HG03280 (cell line): ENCODE results near the gene ITIH5.

Source experiments
- ATAC-seq: cut with Tn5 transposase; IDR thresholded peaks from one replicate; pipeline ENCODE4 v1.9.1; 2021; ENCODE audit warnings: mild to moderate bottlenecking, moderate library complexity; ENCODE audit not compliant: unreplicated experiment

The ITIH5 gene

GRCh38 chr10:7589748-7590147 is 77.0 kb downstream of the ITIH5 start:
- no peak for ATAC-seq

DNA sequence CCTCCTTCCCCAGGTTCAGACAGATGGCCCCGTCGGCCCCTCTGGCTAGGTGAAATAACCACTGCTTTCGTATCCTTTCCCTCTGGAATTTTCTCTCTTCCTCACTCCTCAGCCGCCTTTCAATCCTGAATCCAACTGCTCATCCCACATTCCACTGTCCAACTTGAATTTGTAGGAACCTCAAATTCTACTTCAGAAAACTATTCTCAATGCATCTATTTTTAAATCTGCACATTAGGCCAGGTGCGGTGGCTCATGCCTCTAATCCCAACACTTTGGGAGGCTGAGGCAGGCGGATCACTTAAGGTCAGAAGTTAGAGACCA is 78.9 kb downstream of the ITIH5 start:
- no peak for ATAC-seq

- no peak for ATAC-seq
Observed at GRCh38 chr10:7587168-7587864, 79.5 kb downstream of the ITIH5 start.

- no peak for ATAC-seq
Observed at GRCh38 chr10:7585228-7585627, 81.5 kb downstream of the ITIH5 start.

DNA sequence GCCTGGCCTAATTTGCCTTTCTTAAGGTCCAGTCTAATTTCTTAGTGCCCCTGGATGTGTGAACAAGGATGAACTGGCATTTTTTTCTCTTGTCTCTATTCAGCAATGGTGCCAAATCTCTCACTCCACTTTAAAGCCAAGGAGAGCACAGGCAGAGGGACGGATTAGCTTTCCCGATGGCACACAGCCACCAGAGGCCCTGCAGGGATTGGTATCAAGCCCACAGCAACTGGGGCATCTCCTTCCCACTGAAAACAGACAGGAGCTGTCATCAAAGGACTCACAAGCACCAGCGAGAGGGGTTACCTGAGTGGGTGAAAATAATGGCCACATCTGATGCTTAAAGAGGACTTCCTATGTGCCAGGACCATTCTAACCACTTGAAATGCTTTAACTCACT is 83.1 kb downstream of the ITIH5 start:
- ATAC-seq, result no peak

DNA sequence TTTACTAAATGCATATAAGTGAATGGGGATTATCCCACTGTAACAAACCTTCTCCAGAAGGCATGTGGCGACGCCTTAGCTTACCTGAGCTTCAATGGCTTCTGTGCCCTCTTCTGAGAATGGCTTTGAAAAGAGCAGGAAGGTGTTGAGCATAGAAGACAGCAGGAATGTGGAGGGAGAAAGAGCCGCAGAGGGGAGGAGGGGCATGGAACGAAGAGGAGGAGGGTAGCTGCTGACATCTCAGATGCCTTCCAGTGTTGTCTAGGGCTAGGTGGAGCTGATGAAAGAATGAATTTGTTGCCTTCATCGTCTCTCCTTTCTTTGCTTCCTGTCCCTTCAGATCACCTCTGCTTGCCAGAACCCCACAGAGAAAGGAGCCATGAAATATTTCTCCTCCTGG is 86.2 kb downstream of the ITIH5 start:
- ATAC-seq, result no peak

DNA sequence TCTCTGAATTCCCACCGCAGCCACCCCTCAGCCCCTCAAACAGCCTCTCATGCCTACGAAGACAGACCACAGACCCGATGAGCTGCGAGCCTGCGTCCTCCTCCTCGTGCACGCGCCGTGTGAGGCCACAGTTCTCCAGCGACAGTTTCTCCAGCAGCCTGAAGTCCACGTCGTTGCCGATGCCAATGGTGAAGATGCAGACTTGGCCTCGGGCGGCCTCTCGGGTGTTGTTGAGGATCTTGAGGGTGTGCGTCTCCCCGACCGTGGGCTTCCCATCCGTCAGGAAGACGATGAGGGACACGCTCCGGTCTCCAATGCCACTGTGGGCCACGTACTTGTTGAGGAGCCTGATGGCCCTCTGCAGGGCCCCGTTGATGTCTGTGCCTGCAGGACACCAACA is 87.1 kb downstream of the ITIH5 start:
- ATAC-seq, result no peak

GRCh38 chr10:7577579-7577978 is 89.2 kb downstream of the ITIH5 start:
- no peak for ATAC-seq

DNA sequence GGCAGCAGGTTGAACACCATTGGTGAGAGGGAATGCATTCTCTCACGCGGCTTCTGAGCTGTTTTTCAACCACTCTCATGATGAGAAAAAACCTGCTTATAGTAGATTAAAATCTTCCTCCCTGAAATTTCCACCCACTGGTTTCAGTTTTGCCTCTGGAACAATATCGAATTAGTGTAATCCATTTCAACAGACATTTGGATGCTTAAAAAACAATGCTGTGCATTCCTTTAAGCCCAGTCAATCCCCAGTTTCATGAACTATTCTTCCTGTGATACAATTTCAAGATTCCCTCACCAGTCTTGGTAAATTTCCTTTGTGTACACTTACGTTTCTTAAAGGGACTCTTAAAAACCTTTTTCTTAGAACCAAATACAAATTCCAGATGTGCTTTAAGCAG is 89.6 kb downstream of the ITIH5 start:
- ATAC-seq, result no peak

GRCh38 chr10:7576340-7576739 is 90.4 kb downstream of the ITIH5 start:
- no peak for ATAC-seq

DNA sequence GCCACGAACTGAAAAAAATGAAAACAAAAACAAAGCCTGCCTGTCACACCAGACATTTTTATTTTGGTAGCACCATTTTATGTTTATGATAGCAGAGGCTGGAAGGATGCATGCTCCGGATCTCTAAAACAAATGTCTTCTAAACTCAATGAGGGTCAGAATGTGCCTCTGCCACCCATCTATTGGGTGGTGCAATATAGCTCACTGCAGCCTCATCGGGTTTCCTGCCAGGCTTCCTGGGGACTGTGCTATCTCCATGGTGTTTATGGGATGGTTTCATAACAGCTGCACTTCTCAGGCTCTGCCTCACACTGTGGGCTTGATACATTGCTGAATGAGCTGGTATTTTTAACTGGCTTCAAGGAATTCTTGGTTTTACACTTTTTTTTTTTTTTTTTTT is 94.4 kb downstream of the ITIH5 start:
- ATAC-seq, result no peak

DNA sequence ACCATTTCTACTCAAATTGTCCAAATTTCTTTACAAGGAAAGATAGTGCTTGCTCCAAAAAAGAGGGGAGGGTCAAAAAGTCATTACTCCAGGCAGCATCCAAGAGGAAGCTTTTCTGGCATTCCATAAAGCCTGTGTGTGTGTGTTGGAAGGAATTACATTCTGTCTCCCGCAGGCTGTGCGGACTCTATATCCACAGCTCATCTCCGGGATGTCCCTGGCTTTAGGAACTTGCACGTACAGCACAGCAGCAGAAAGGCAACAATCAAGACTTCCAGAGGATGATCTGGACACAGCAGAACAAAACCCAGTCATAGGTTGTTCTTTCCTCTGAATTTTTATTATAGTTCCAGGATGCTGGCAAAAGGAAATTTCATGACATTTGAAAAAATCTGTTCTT is 94.8 kb downstream of the ITIH5 start:
- ATAC-seq, result no peak

DNA sequence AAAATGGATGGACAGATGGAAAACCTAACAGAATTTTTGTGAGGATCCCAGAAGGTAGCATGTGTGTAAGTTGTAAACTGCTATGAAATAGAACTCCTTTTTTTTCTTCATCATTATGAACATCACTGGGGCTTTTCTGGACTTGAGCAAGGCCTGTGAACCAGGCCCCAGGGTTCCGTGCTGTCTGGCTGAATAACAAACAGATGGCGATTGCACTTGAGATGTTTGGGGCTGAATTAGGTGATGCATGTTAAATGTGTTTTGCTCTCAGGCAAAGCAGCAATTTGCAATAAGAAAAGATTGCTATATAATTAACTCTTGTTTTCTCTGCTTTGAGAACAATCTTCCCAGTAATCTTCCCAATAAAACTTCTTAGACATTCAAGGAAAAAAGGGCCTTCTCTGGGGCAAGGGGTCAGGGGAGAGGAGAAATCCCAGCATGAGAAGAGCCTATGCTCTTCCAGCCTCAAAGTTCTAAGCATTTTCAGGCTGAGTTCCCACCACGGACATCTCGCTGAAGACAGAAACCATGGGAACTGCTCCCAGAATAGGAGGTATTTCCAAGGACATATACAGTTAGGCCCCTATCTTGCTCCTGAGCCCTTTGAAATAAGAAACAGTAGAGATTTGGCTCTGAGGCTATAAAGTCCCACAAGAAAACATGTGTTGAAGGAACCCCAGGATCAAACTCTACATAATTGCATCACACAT is 98.7 kb downstream of the ITIH5 start:
- ATAC-seq, result no peak

DNA sequence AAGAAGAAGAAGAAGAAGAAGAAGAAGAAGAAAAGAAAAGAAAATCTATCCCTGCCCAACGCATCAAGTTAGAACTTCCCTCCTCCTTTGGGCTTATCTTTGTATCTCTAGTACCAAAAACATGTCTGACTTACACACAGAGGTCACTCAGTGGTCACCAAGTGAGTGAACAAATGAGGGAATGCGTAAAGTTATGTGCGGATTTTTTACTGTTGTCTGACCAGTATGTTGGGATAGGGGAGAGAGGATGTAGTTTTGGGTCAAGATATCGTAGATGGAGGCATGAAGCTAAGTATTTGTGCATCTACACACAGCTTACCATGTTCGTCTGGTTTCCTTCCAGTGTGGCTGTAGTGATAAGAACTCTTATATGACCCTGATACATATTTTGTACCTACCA is 99.9 kb downstream of the ITIH5 start:
- ATAC-seq, result no peak

DNA sequence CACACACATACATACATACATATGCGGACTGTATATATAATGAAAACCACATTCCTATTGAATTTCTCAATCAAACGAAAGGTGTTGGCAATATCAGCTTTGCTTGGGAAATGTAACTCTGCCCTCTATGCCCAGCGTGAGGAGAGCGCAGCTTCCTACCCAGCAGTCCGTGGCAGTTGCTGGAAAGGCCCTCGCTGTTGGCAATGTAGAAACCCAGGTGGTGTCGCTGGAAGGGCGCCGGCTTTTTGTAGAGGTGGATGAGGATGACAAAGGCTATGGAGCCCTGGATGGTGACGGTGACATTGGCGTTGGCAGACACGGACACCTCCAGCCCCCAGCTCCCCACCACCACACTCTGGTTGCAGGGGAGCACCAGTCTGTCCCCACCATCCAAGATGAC is 100.9 kb downstream of the ITIH5 start:
- ATAC-seq, result no peak

GRCh38 chr10:7563770-7564169 is 103.0 kb downstream of the ITIH5 start:
- ATAC-seq, result no peak

DNA sequence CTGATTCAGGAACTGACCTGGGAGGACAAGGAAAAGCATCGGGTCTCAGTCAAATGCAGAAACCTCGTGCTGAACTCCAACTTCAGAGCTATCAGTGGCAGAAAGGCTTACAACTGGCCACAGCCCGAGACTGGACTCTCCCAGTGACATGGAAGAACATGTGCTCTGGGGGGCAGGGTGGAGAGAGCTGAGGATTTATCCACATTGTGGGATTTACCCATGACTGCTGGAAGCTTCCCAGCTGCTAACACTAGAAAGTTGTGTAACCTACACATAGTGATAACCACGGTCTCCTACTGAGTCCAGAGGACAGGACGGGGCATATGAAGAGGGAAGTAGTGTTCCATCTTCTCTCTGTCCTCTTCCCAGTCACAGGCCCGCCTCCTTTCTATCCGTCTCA is 103.4 kb downstream of the ITIH5 start:
- no peak for ATAC-seq

DNA sequence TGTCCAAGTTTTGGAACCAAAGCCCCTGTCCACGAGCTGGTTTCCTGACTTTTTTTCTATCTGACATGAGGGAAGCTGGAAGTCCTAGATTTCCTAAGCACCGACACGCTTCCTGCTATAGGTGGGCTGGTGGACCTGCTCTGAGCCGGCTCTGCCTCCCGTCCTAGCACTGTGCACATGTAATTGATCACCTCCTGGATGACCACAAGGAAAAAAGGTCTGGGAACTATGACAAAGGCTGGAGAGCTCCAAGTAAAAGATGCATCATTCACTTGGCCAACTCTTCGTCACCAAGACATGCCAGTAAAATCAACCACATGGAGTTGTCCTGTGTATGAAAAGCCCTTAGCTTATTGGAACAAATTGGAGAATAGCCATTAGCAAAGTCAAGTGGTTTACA is 104.8 kb downstream of the ITIH5 start:
- no peak for ATAC-seq

DNA sequence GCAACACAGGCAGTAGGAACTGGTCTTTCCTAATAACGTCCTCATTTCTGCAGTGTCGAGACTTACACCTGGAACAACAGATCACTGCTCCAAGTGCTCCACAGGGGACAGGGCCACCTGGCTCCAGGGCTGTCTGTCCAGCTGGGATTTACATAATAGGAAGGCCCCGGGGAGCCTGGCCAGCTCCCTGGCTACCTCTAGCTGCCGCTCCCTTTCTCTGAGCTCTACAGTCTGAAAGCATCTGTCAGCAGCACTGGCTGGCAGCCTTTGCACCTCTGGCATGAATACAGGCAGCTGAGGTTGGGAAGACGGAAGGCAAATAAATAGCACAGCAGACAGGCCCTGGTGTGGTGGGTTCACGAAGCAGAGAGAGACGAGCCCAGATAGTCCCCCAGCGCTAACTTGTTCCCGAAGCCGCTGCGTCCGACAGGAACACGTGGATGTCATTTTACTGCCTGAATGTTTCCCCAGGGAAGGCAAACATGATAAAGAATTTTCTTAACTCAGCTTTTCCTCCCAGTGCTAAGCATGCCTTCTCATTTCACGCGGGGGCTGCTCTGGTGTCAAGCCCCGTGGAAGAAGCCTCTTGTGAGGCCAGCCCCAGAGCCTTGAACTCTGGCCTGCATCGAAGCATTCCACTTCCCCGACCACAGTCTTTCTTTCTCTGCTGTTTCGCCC is 105.4 kb downstream of the ITIH5 start:
- ATAC-seq, result no peak

- no peak for ATAC-seq
Observed at GRCh38 chr10:7560519-7560918, 106.2 kb downstream of the ITIH5 start.

- no peak for ATAC-seq
Observed at GRCh38 chr10:7559386-7559785, 107.4 kb downstream of the ITIH5 start.

- no peak for ATAC-seq
Observed at GRCh38 chr10:7558036-7558435, 108.7 kb downstream of the ITIH5 start.
